ENCODE results near the gene GGA1.

- peak; percentile 98 for TF ChIP-seq SP1 (IDR thresholded peaks at IDR 0.05; ENCODE audit: low read depth, low read length)
- no peak for TF ChIP-seq GABPA (IDR thresholded peaks at IDR 0.05; ENCODE audit: low read depth)
- TF ChIP-seq SMAD5 (IDR thresholded peaks at IDR 0.05; ENCODE audit: low read depth) = no peak
Observed at GRCh38 chr22:37658133-37659065, 49.8 kb downstream of the GGA1 start, which contains the start of gene PDXP.

All from GM12878 (cell line).